Retinal pigment epithelial cell (primary cell): ENCODE data around the gene ZNF345.

ENCODE experiments used
- DNase-seq: peaks from one replicate; pipeline ENCODE4 v3.0.0-alpha.2; 2010; ENCODE audit warnings: low read depth
- H3K4me3 ChIP-seq: 2 replicates; pipeline ENCODE4 v1.5.1; 2011; ENCODE audit warnings: mild to moderate bottlenecking, low read length, control low read depth, moderate library complexity
- CTCF ChIP-seq: conservative IDR thresholded peaks from 2 replicates; pipeline ENCODE4 v1.5.1; 2011; ENCODE audit warnings: low read depth, low read length, control low read depth, inconsistent platforms

ZNF345 gene

GRCh38 chr19:36918090-36918489 is 67.4 kb downstream of the ZNF345 start:
- no peak for DNase-seq
- no peak for TF ChIP-seq CTCF
- no peak overlapping the region for H3K4me3 ChIP-seq
